K562 (cell line): Measurements from ENCODE around the gene BAHD1. TPM values are rescaled to one million over a fixed set of nuclear protein-coding genes. Genes with fewer than 3 reads are reported as not detected.

ENCODE experiments used
- DIDO1 ChIP-seq: fragments of 450-650 bp; IDR thresholded peaks from 2 replicates; pipeline ENCODE4 v1.6.1; 2016; ENCODE audit warnings: low read depth, missing biosample characterization, missing genetic modification characterization
- EGR1 ChIP-seq: fragments of 450-650 bp; conservative IDR thresholded peaks from 2 replicates; pipeline ENCODE4 v1.6.1; 2017; ENCODE audit warnings: mild to moderate bottlenecking
- FIP1L1 ChIP-seq: fragments of 200-400 bp; formaldehyde crosslinking; IDR thresholded peaks from 2 replicates; pipeline ENCODE4 v1.6.1; 2018; ENCODE audit warnings: mild to moderate bottlenecking, low read depth, low read length; ENCODE audit not compliant: poor library complexity, severe bottlenecking
- HNRNPH1 ChIP-seq: fragments of 200-400 bp; formaldehyde crosslinking; optimal IDR thresholded peaks from 2 replicates; pipeline ENCODE3; 2017; ENCODE audit warnings: low read depth, mild to moderate bottlenecking, low read length, moderate library complexity
- ILK ChIP-seq: fragments of 450-650 bp; IDR thresholded peaks from 2 replicates; pipeline ENCODE4 v1.6.1; 2016; ENCODE audit warnings: missing genetic modification characterization, low read depth, mild to moderate bottlenecking, missing compliant biosample characterization, moderate library complexity, borderline replicate concordance
- KDM2B ChIP-seq: fragments of 250-450 bp; sonication (Bioruptor Pico); IDR thresholded peaks from 2 replicates; pipeline ENCODE4 v1.8.0; 2021; ENCODE audit warnings: mild to moderate bottlenecking, moderate library complexity
- LEF1 ChIP-seq: fragments of 450-650 bp; IDR thresholded peaks from 2 replicates; pipeline ENCODE4 v1.6.1; 2016; ENCODE audit warnings: mild to moderate bottlenecking
- PCBP1 ChIP-seq: fragments of 200-400 bp; formaldehyde crosslinking; IDR thresholded peaks from 2 replicates; pipeline ENCODE4 v1.6.1; 2018; ENCODE audit warnings: mild to moderate bottlenecking, low read depth, low read length; ENCODE audit not compliant: poor library complexity, severe bottlenecking
- polyA plus RNA-seq, 8 experiments: library from polyadenylated mRNA; depleted of rRNA in 4 of 8; stranded (reverse) in 5 of 8; unstranded in 3 of 8; fragments of >200 nt; fragmentation: Nextera tagmentation in 2 of 8; fragmentation: Illumina TruSeq in 1 of 8; extraction: Ambion mirVana in 2 of 8; extraction: Trizol in 1 of 8; gene quantifications; 2 replicates each; pipeline versions ENCODE4 v1.2.1 to v1.2.3, GENCODE V29; 2011 to 2014; ENCODE audit warnings: inconsistent platforms in 1 of 8, missing spikeins in 1 of 8
- total RNA-seq, 7 experiments: library from RNA; depleted of rRNA in 6 of 7; stranded (reverse); fragments of >200 nt in 6 of 7; fragmentation: Illumina TruSeq in 2 of 7; extraction: Trizol in 2 of 7; gene quantifications; 2 replicates each; pipeline versions ENCODE4 v1.2.1 to v1.2.3, GENCODE V29; 2011 to 2021; ENCODE audit warnings: low replicate concordance in 1 of 7
- TF ChIP-seq, protein P1 (sequence below): fragments of 450-650 bp; formaldehyde crosslinking; IDR thresholded peaks from 2 replicates; pipeline ENCODE4 v1.4.0; 2022; ENCODE audit warnings: mild to moderate bottlenecking, moderate library complexity
- TF ChIP-seq, protein P2 (sequence below): fragments of 250-450 bp; sonication (Bioruptor Pico); IDR thresholded peaks from 2 replicates; pipeline ENCODE4 v1.4.0; 2020; ENCODE audit warnings: mild to moderate bottlenecking, moderate library complexity
- TF ChIP-seq, protein P3 (sequence below): fragments of 450-650 bp; conservative IDR thresholded peaks from 2 replicates; pipeline ENCODE4 v1.6.1; 2016; ENCODE audit warnings: missing genetic modification characterization, low read depth, mild to moderate bottlenecking, missing compliant biosample characterization, moderate library complexity
- TF ChIP-seq, protein P4 (sequence below): fragments of 450-650 bp; formaldehyde crosslinking; IDR thresholded peaks from 2 replicates; pipeline ENCODE4 v1.4.0; 2020; ENCODE audit warnings: mild to moderate bottlenecking, mixed read lengths

The BAHD1 gene
- total and polyA plus RNA-seq, 9 of the 15 experiments (the other 6 are each of a cell fraction or from before 2014, with no cell fraction given), result 0.55 to 38.5 (median 11.5) TPM

DNA sequence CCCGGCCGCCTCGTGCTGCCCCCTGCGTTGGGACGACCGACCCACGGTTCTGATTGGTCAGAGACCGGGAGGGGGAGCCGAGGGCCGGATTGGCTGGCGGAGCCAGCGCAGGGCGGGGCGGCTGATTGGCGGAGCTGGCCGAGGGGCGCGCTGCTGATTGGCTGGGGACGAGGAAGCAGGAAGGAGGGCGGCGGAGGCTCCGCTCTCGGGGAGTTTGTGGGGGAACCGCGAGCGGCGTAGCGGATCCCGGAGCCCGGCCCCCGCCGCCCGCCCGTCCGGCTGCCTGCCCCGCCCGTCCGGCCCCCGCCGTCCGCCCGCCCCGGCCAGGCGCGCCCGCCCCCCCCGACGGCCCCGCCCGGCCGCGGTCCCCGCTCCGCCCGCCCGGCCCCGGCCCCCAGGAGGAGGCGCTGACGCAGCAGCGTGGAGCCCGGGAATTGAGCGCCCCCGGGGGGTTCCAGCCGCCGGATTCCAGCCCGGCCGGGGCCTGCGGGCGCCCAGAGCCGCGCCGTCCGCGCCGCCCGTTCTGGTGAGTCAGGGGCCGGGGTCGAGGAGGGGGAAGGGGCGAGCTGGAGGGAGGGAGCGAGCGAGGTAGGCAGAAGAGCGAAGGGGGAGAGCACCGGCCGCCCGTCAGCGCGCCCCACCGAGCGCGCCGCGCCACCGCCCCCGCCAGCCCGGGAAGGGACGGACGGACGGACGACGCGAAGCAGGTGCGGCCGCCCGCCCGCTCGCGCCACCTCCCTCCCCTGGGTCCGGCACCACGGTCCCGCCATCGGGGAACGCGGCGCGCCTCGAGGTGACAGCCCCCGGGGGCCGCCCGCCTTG lies at the start of gene BAHD1 (continued):
- TF ChIP-seq, protein P1, sequence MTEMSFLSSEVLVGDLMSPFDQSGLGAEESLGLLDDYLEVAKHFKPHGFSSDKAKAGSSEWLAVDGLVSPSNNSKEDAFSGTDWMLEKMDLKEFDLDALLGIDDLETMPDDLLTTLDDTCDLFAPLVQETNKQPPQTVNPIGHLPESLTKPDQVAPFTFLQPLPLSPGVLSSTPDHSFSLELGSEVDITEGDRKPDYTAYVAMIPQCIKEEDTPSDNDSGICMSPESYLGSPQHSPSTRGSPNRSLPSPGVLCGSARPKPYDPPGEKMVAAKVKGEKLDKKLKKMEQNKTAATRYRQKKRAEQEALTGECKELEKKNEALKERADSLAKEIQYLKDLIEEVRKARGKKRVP, result no peak
- peak; percentile 32; the same call in 1 of the 2 replicates for TF ChIP-seq EGR1
- TF ChIP-seq, protein P2, sequence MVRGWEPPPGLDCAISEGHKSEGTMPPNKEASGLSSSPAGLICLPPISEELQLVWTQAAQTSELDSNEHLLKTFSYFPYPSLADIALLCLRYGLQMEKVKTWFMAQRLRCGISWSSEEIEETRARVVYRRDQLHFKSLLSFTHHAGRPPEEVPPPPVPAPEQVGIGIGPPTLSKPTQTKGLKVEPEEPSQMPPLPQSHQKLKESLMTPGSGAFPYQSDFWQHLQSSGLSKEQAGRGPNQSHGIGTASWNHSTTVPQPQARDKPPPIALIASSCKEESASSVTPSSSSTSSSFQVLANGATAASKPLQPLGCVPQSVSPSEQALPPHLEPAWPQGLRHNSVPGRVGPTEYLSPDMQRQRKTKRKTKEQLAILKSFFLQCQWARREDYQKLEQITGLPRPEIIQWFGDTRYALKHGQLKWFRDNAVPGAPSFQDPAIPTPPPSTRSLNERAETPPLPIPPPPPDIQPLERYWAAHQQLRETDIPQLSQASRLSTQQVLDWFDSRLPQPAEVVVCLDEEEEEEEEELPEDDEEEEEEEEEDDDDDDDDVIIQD (CRISPR knock-in tag), result no peak
- peak; percentile 42 for TF ChIP-seq FIP1L1
- TF ChIP-seq PCBP1, result peak; percentile 79
- TF ChIP-seq, protein P3, sequence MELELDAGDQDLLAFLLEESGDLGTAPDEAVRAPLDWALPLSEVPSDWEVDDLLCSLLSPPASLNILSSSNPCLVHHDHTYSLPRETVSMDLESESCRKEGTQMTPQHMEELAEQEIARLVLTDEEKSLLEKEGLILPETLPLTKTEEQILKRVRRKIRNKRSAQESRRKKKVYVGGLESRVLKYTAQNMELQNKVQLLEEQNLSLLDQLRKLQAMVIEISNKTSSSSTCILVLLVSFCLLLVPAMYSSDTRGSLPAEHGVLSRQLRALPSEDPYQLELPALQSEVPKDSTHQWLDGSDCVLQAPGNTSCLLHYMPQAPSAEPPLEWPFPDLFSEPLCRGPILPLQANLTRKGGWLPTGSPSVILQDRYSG (tag), result no peak
- no peak for TF ChIP-seq KDM2B (CRISPR knock-in tag)
- no peak for TF ChIP-seq LEF1
- TF ChIP-seq ILK (tag), result no peak
- no peak for TF ChIP-seq DIDO1
- TF ChIP-seq HNRNPH1, result no peak
- TF ChIP-seq, protein P4, sequence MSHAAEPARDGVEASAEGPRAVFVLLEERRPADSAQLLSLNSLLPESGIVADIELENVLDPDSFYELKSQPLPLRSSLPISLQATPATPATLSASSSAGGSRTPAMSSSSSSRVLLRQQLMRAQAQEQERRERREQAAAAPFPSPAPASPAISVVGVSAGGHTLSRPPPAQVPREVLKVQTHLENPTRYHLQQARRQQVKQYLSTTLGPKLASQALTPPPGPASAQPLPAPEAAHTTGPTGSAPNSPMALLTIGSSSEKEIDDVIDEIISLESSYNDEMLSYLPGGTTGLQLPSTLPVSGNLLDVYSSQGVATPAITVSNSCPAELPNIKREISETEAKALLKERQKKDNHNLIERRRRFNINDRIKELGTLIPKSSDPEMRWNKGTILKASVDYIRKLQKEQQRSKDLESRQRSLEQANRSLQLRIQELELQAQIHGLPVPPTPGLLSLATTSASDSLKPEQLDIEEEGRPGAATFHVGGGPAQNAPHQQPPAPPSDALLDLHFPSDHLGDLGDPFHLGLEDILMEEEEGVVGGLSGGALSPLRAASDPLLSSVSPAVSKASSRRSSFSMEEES (CRISPR knock-in tag), result no peak
